Caco-2 (cell line): Measurements from ENCODE around the gene POLR2E. TPM values are rescaled to one million over a fixed set of nuclear protein-coding genes. Genes with fewer than 3 reads are reported as not detected.
A peak's percentile ranks its signal among the peaks of the same experiment; 100 is the strongest.

Experiments
- BruUV-seq: library from RNA; stranded (reverse); fragments of 400-500 nt; replicated peaks from 2 replicates; lab custom pipeline; 2021; lab: Mats Ljungman, UMichigan
- CTCF ChIA-PET: fragments of 300-600 bp; sonication (Branson Sonifier 250); formaldehyde crosslinking; loops from one replicate; lab custom pipeline; 2022; ENCODE audit warnings: antibody characterized with exemption; lab: Charles Lee
- POLR2A ChIA-PET: fragments of 300-600 bp; sonication (Branson Sonifier 250); formaldehyde crosslinking; loops from one replicate; lab custom pipeline; 2022; ENCODE audit warnings: antibody characterized with exemption; lab: Charles Lee
- DNase-seq, 2 experiments: peaks; one replicate each; pipeline versions ENCODE4 v3.0.0 to v3.0.0-alpha.2; 2020 to 2022
- H3K27me3 ChIP-seq: replicated peaks from 2 replicates; pipeline ENCODE4 v1.6.0; 2011; ENCODE audit warnings: low read length; ENCODE audit not compliant: control insufficient read depth, insufficient read depth
- H3K36me3 ChIP-seq: 2 replicates; pipeline ENCODE4 v1.5.1; 2011; ENCODE audit warnings: low read length; ENCODE audit not compliant: control insufficient read depth, insufficient read depth
- H3K4me1 ChIP-seq: fragments of 250-450 bp; sonication (Bioruptor Pico); 2 replicates; pipeline ENCODE4 v1.5.1; 2020; ENCODE audit warnings: mild to moderate bottlenecking
- H3K4me3 ChIP-seq: 2 replicates; pipeline ENCODE4 v1.5.1; 2011; ENCODE audit warnings: low read depth, mild to moderate bottlenecking, control low read depth, low read length
- H3K9me3 ChIP-seq: fragments of 250-450 bp; sonication (Bioruptor Pico); 2 replicates; pipeline ENCODE4 v1.5.1; 2020; ENCODE audit warnings: mild to moderate bottlenecking, moderate library complexity
- H3K27ac Mint-ChIP-seq: one replicate; pipeline ENCODE4 v1.8.0; 2022; ENCODE audit warnings: mixed read lengths; ENCODE audit not compliant: unreplicated experiment
- H3K27me3 Mint-ChIP-seq: one replicate; pipeline ENCODE4 v1.8.0; 2022; ENCODE audit warnings: mixed read lengths; ENCODE audit not compliant: insufficient read depth, unreplicated experiment
- H3K36me3 Mint-ChIP-seq: one replicate; pipeline ENCODE4 v1.8.0; 2022; ENCODE audit warnings: mild to moderate bottlenecking, mixed read lengths; ENCODE audit not compliant: insufficient read depth, unreplicated experiment
- H3K4me1 Mint-ChIP-seq: one replicate; pipeline ENCODE4 v1.8.0; 2022; ENCODE audit warnings: low read depth, mixed read lengths; ENCODE audit not compliant: unreplicated experiment
- H3K4me3 Mint-ChIP-seq: one replicate; pipeline ENCODE4 v1.8.0; 2022; ENCODE audit warnings: mild to moderate bottlenecking, moderate library complexity, mixed read lengths; ENCODE audit not compliant: unreplicated experiment
- H3K9me3 Mint-ChIP-seq: one replicate; pipeline ENCODE4 v1.8.0; 2022; ENCODE audit warnings: mixed read lengths; ENCODE audit not compliant: unreplicated experiment
- CTCF ChIP-seq, 2 experiments: fragments of 200-600 bp in 1 of 2; IDR thresholded peaks; 1 replicate in 1 of 2; 2 replicates in 1 of 2; pipeline versions ENCODE4 v1.5.1 to v1.8.0; 2011 to 2022; ENCODE audit warnings: antibody characterized with exemption in 1 of 2, control low read depth in 1 of 2, inconsistent platforms in 1 of 2, low read depth in 1 of 2, low read length in 1 of 2, mild to moderate bottlenecking in 1 of 2, moderate library complexity in 1 of 2; ENCODE audit not compliant: insufficient read depth in 1 of 2, severe bottlenecking in 1 of 2, unreplicated experiment in 1 of 2
- intact Hi-C: fragments of 100-400 bp; cut with micrococcal nuclease; formaldehyde crosslinking; loops from one replicate; pipeline ENCODE4 v1.10.0; 2022; ENCODE audit not compliant: unreplicated experiment
- total RNA-seq: library from RNA; stranded (reverse); gene quantifications from 2 replicates; pipeline ENCODE4 v1.2.3, GENCODE V29; 2022

Gene POLR2E
- total RNA-seq, 1 experiment from 2014 or later = 264 TPM

- ChIA-PET CTCF (no interaction called here), POLR2A (no interaction called here)
- no peaks in the 10 kb centered on the region for H3K4me1 Mint-ChIP-seq
- peaks cover 15% of the 10 kb centered on the region for H3K36me3 Mint-ChIP-seq
- no peaks in the 10 kb centered on the region for H3K9me3 Mint-ChIP-seq
- no peaks in the 10 kb centered on the region for H3K9me3 ChIP-seq
- H3K4me3 Mint-ChIP-seq = no peak overlapping the region
- no peak for TF ChIP-seq CTCF (IDR thresholded peaks at IDR 0.05; ENCODE audit: insufficient read depth in 1 of 2, low read depth in 1 of 2, low read length in 1 of 2, severe bottlenecking in 1 of 2, unreplicated experiment in 1 of 2)
- DNase-seq = no peak
- H3K4me1 ChIP-seq = no peaks in the 10 kb centered on the region
- H3K27me3 ChIP-seq = no peaks in the 10 kb centered on the region
- no peak overlapping the region for H3K27ac Mint-ChIP-seq
- intact Hi-C loops = no loop called here
- no peaks in the 10 kb centered on the region for H3K36me3 ChIP-seq
- H3K4me3 ChIP-seq = no peak overlapping the region
- BruUV-seq = no TSS peak
- no peaks in the 10 kb centered on the region for H3K27me3 Mint-ChIP-seq
Measured at GRCh38 chr19:1058112-1058511, 37.1 kb downstream of the POLR2E start.

DNA sequence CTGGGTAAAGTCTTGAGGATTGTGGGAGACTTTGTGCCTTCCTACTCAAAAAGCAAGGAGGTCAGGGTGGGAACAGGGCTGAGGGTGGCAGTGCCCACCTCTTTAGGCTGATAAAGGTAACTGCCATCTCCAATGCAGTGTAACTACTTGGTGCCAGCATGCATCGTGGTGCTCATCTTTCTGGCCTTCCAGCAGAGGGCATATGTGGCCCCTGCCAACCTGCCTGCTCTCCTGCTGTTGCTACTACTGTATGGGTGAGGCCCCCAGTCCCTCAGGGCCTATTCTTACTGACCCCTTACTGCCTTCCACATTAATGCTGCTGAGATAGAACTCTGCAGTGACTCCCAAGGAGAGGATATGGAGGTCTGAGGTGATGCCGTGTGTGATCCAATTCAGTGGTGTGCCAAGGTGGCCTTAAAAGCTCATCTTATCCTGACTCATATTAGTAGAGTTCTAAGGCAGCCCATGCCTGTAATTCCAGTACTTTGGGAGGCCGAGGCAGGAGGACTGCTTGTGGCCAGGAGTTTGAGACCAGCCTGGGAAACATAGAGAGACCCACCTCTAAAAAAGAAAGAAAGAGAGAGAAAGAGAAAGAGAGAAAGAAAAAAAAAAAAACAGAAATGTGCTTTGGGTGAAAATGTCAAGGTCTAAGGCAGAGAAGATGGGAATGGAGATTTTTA lies 37.9 kb downstream of the POLR2E start:
- intact Hi-C loops = no loop called here
- Mint-ChIP-seq H3K27ac (no peak overlapping the region), H3K27me3 (no peaks in the 10 kb centered on the region), H3K4me1 (no peaks in the 10 kb centered on the region), H3K36me3 (peaks cover 15% of the 10 kb centered on the region), H3K4me3 (no peak overlapping the region), H3K9me3 (no peaks in the 10 kb centered on the region)
- Histone ChIP-seq H3K4me1 (no peaks in the 10 kb centered on the region), H3K9me3 (no peaks in the 10 kb centered on the region), H3K27me3 (no peaks in the 10 kb centered on the region), H3K36me3 (no peaks in the 10 kb centered on the region), H3K4me3 (no peak overlapping the region)
- BruUV-seq = no TSS peak
- ChIA-PET POLR2A (no interaction called here), CTCF (interaction anchor here (0.5 kb wide), 1 partner anchor 119 kb away, joined by 3 read pairs; no protein-coding TSS in a partner anchor)
- peak in 1 of 2 experiments; percentile 16 for TF ChIP-seq CTCF (IDR thresholded peaks at IDR 0.05; ENCODE audit: insufficient read depth in 1 of 2, low read depth in 1 of 2, low read length in 1 of 2, severe bottlenecking in 1 of 2, unreplicated experiment in 1 of 2)
- no peak for DNase-seq

DNA sequence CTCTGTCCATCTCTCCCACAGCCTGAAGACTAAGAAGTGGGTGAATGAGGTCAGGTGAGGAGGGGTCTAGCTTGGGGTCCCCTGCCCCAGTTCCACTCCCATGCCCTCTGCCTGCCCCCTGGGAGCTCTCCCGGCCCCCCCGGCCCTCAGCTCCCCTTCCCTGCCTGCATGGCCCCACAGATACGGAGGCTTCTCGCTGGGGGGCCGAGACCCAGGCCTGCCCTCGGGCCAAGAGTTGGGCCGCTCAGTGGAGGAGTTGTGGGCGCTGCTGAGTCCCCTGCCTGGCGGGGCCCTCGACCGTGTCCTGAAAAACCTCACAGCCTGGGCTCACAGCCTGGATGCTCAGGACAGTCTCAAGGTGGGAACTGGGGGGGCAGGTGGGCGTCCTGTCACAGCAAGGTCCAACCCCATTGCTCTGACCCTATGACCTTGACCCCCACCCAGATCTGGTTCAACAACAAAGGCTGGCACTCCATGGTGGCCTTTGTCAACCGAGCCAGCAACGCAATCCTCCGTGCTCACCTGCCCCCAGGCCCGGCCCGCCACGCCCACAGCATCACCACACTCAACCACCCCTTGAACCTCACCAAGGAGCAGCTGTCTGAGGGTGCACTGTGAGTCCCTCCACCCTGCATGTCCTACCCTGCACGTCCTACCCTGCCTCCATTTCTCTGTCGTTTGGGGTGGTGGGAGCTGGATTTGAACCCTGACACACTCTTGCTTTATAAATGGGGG lies 39.1 kb downstream of the POLR2E start:
- intact Hi-C loops = no loop called here
- no TSS peak for BruUV-seq
- POLR2A ChIA-PET = no interaction called here

More for the DNA sequence above, 39.1 kb downstream of the POLR2E start:
- Mint-ChIP-seq H3K27ac (no peak overlapping the region), H3K27me3 (no peaks in the 10 kb centered on the region), H3K9me3 (no peaks in the 10 kb centered on the region), H3K4me1 (no peaks in the 10 kb centered on the region), H3K36me3 (peaks cover 12% of the 10 kb centered on the region), H3K4me3 (no peak overlapping the region)
- TF ChIP-seq CTCF (IDR thresholded peaks at IDR 0.05; ENCODE audit: insufficient read depth in 1 of 2, low read depth in 1 of 2, low read length in 1 of 2, severe bottlenecking in 1 of 2, unreplicated experiment in 1 of 2) = no peak
- CTCF ChIA-PET = no interaction called here
- no peaks in the 10 kb centered on the region for H3K4me1 ChIP-seq
- H3K27me3 ChIP-seq = no peaks in the 10 kb centered on the region
- no peak overlapping the region for H3K4me3 ChIP-seq
- no peak for DNase-seq
- no peaks in the 10 kb centered on the region for H3K36me3 ChIP-seq
- no peaks in the 10 kb centered on the region for H3K9me3 ChIP-seq
